Cardiac fibroblast (primary cell): ENCODE results near the gene EFNA2.

ENCODE experiments used
- DNase-seq, 2 donors: peaks; one replicate each; pipeline versions ENCODE4 v3.0.0 to v3.0.0-alpha.2; 2010; ENCODE audit warnings: low read depth in 2 of 2
- H3K4me3 ChIP-seq, 2 donors: replicated peaks in 1 of 2; 1 replicate in 1 of 2; 2 replicates in 1 of 2; pipeline ENCODE4 v1.5.1; 2011; ENCODE audit warnings: low read depth in 2 of 2, low read length in 2 of 2, mild to moderate bottlenecking in 2 of 2, moderate library complexity in 1 of 2
- TF ChIP-seq, protein P1 (sequence below): IDR thresholded peaks from one replicate; pipeline ENCODE4 v1.5.1; 2011; ENCODE audit warnings: low read depth, mild to moderate bottlenecking, low read length, inconsistent platforms

Gene EFNA2

DNA sequence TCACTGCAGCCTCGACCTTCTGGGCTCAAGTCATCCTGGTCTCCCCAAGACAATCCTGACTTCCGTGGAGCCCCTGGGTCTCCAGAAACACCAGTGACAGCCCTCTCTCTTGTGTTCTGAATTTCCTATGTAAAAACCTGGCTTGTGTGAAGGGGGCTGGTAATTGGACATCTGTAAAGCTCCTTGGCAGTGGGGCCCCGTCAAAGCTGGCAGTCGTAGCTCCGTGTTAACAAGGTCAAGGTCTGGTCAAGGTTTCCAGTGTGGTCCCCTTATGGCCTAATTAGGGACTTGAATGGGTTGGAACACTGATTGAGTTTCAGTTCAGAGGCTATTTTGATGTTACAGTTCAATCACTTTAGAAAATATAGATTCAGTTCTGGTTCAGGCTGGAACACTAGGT lies 65.2 kb downstream of the EFNA2 start:
- no peak for DNase-seq
- no peak overlapping the region for H3K4me3 ChIP-seq
- TF ChIP-seq, protein P1, sequence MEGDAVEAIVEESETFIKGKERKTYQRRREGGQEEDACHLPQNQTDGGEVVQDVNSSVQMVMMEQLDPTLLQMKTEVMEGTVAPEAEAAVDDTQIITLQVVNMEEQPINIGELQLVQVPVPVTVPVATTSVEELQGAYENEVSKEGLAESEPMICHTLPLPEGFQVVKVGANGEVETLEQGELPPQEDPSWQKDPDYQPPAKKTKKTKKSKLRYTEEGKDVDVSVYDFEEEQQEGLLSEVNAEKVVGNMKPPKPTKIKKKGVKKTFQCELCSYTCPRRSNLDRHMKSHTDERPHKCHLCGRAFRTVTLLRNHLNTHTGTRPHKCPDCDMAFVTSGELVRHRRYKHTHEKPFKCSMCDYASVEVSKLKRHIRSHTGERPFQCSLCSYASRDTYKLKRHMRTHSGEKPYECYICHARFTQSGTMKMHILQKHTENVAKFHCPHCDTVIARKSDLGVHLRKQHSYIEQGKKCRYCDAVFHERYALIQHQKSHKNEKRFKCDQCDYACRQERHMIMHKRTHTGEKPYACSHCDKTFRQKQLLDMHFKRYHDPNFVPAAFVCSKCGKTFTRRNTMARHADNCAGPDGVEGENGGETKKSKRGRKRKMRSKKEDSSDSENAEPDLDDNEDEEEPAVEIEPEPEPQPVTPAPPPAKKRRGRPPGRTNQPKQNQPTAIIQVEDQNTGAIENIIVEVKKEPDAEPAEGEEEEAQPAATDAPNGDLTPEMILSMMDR = no peak
